AG10803 (cell line): ENCODE measurements around the gene ANKRD17.
"Not testable (repeated sequence)": the region's sequence is repeated elsewhere in the genome, so short reads cannot be mapped to it uniquely, and the experiment has no call there.

Experiments used
- DNase-seq: peaks from one replicate; pipeline ENCODE4 v3.0.0; 2010; ENCODE audit warnings: low read depth
- H3K4me3 ChIP-seq: 2 replicates; pipeline ENCODE4 v1.5.1; 2011; ENCODE audit warnings: mild to moderate bottlenecking, low read length, control low read depth
- TF ChIP-seq, protein P1 (sequence below): conservative IDR thresholded peaks from 2 replicates; pipeline ENCODE4 v1.5.1; 2011; ENCODE audit warnings: mild to moderate bottlenecking, low read length, control low read depth, inconsistent platforms

ANKRD17 gene

DNA sequence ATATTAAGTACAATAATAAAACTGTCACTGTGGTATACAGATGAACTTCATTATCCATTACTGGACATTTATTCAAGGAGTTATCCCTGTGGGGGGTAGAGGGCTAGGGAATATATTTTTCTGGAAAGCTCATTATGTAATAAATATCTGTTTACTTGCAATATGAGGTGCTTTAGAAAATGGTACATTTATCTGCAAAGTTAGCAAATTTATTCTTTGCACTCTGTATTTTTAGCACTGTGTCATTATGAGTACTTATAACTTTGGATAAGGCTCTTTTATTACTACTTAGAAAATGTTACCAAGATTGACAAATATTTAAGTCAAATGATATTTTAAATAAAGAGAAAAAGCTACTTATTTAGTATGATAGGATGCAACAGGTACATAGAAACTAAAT lies 37.8 kb downstream of the ANKRD17 start:
- no peak for DNase-seq
- H3K4me3 ChIP-seq, result no peak overlapping the region
- TF ChIP-seq, protein P1, sequence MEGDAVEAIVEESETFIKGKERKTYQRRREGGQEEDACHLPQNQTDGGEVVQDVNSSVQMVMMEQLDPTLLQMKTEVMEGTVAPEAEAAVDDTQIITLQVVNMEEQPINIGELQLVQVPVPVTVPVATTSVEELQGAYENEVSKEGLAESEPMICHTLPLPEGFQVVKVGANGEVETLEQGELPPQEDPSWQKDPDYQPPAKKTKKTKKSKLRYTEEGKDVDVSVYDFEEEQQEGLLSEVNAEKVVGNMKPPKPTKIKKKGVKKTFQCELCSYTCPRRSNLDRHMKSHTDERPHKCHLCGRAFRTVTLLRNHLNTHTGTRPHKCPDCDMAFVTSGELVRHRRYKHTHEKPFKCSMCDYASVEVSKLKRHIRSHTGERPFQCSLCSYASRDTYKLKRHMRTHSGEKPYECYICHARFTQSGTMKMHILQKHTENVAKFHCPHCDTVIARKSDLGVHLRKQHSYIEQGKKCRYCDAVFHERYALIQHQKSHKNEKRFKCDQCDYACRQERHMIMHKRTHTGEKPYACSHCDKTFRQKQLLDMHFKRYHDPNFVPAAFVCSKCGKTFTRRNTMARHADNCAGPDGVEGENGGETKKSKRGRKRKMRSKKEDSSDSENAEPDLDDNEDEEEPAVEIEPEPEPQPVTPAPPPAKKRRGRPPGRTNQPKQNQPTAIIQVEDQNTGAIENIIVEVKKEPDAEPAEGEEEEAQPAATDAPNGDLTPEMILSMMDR, result no peak

GRCh38 chr4:73213916-73214653 lies 44.5 kb downstream of the ANKRD17 start:
- DNase-seq, result peak; percentile 19
- TF ChIP-seq, protein P1, result no peak
- H3K4me3 ChIP-seq, result no peak overlapping the region

- no peak for DNase-seq
- no peak overlapping the region for H3K4me3 ChIP-seq
- TF ChIP-seq, protein P1, result no peak
These were observed 45.4 kb downstream of the ANKRD17 start for GRCh38 chr4:73212982-73213730.

- DNase-seq, result no peak
- H3K4me3 ChIP-seq, result no peak overlapping the region
- TF ChIP-seq, protein P1, result no peak
These were observed 46.6 kb downstream of the ANKRD17 start for GRCh38 chr4:73211968-73212367.

GRCh38 chr4:73208376-73208775 lies 50.2 kb downstream of the ANKRD17 start:
- peak; percentile 52 for DNase-seq
- no peak overlapping the region for H3K4me3 ChIP-seq
- TF ChIP-seq, protein P1, result no peak

DNA sequence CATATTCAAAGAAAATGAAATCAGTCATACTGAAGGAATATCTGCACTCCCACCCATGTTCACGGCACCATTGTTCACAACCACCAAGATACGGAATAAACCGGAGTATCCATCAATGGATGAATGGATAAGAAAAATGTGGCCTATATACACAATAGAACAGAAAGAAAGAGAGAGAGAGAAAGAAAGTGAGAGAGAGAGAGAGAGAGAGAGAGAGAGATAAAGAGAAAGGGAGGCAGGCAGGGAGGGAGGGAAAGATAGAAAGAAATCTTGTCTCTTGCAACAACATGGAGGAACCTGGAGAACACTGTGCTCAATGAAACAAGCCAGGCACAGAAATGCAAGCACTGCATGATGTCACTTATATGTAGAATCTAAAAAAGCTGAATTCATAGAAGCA lies 52.4 kb downstream of the ANKRD17 start:
- no peak overlapping the region for H3K4me3 ChIP-seq
- TF ChIP-seq, protein P1, result no peak
- no peak for DNase-seq

- DNase-seq, result no peak
These were observed 53.1 kb downstream of the ANKRD17 start for GRCh38 chr4:73205482-73205881.

GRCh38 chr4:73203976-73204375 lies 54.6 kb downstream of the ANKRD17 start:
- not testable (repeated sequence) for DNase-seq, H3K4me3 ChIP-seq

More at GRCh38 chr4:73205482-73205881, 53.1 kb downstream of the ANKRD17 start:
- H3K4me3 ChIP-seq, result no peak overlapping the region
- TF ChIP-seq, protein P1, result no peak
